Subcutaneous abdominal adipose tissue (tissue), 5 donors: ENCODE results near the gene MTCL3.
A peak's percentile ranks its signal among the peaks of the same experiment; 100 is the strongest.

Source experiments
- H3K27ac ChIP-seq: one replicate; pipeline ENCODE4 v1.7.0; 2013; ENCODE audit warnings: low read depth, mild to moderate bottlenecking, inconsistent platforms, low read length, moderate library complexity
- H3K27me3 ChIP-seq, 5 donors: one replicate each; pipeline ENCODE4 v1.7.0; 2013; ENCODE audit warnings: low read length in 5 of 5, inconsistent platforms in 1 of 5; ENCODE audit not compliant: control insufficient read depth in 5 of 5, insufficient read depth in 4 of 5
- H3K36me3 ChIP-seq, 5 donors: one replicate each; pipeline ENCODE4 v1.7.0; 2013; ENCODE audit warnings: low read length in 5 of 5; ENCODE audit not compliant: control insufficient read depth in 5 of 5, insufficient read depth in 5 of 5
- H3K4me1 ChIP-seq, 5 donors: one replicate each; pipeline ENCODE4 v1.7.0; 2013; ENCODE audit warnings: low read length in 5 of 5, mild to moderate bottlenecking in 3 of 5, moderate library complexity in 1 of 5; ENCODE audit not compliant: control insufficient read depth in 5 of 5, insufficient read depth in 5 of 5
- H3K4me3 ChIP-seq, 5 donors: one replicate each; pipeline ENCODE4 v1.7.0; 2013; ENCODE audit warnings: low read length in 5 of 5, low read depth in 1 of 5
- H3K9ac ChIP-seq, 5 donors: one replicate each; pipeline ENCODE4 v1.7.0; 2013; ENCODE audit warnings: low read length in 5 of 5, mild to moderate bottlenecking in 4 of 5, moderate library complexity in 3 of 5
- H3K9me3 ChIP-seq, 5 donors: one replicate each; pipeline ENCODE4 v1.7.0; 2013; ENCODE audit warnings: low read length in 5 of 5; ENCODE audit not compliant: control insufficient read depth in 5 of 5
- donor health status: healthy.
- donor health status: healthy.
- donor health status: healthy.
- donor health status: healthy.
- donor health status: healthy.

Gene MTCL3

DNA sequence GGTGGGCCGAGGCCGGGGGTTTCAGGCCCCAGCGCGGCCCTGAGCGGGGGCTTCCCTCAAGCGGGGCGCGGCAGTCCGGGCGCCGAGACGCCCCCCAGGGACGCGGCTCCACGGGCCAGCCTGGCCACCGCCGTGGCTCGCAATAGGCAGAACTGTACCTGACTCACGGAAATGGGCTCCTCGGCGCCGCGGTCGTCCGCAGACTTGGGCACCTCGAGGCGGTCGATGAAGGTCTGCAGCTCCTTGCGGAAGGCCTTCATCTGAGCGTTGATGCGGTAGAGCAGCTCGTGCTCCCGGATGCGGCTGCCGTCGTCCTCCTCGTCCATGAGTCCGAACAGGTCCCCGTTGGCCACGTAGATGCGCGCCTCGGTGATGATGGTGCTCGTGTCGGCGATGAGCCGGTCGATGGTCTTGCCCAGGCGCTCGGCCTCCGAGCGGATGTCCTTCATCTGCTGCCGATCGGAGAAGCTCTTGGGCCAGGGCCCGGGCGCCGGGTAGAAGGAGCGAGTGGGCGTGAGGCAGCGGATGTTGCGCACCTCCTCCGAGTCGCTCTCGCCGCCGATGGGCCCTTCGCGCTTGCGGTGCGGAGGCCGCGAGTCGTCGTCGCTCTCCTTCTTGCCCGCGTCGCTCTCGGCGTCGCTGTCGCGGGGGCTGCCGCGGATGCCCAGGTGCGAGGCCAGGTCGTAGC, 43.9 kb downstream of the MTCL3 start:
- Histone ChIP-seq H3K4me1 (peaks cover 0 to 3% (median 0%) of the 10 kb centered on the region in 5 donors), H3K36me3 (no peaks in the 10 kb centered on the region), H3K27me3 (no peaks in the 10 kb centered on the region), H3K9ac (no peak overlapping the region), H3K9me3 (peaks cover 0 to 2% (median 0%) of the 10 kb centered on the region in 5 donors), H3K4me3 (no peak overlapping the region), H3K27ac (no peak overlapping the region)

DNA sequence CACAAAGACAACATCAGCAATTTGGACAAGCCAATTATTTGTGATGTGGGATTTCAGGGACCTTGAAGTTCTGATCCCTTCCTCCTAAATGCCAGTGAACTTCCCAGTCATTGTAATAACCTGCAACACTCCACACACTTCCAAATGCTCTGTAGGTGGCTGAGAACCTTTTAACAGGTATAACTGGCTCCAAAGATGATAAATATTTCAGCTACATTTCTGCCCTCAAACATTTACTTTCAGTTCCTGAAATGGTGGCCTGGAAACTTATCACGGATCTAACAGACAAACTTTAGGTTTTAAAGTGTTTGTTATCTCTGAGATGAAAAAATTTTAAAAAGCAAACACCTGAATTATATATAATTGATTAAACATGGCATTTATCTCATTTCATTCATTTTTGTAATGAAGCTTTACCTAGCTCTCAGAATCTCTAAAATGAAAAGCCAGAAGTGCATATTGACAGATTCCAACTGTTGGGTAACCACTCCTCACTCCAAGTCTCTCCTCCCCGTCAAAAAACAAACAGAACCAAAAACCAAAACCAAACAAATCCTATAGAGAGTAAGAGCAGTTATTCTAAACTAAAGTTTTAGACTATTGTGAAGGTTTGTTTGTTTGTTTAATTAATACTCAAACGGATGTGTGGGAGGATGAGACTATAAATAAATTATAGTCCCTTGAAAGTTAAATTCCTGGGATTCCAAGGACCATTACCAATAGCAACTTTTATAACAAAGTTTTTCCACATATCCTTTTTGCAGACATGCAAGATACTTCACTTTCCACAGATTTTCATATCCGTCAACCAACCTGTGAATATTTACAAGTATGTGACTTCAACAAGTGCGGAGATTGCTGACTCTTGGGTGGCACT, 47.5 kb downstream of the MTCL3 start:
- Histone ChIP-seq H3K36me3 (no peaks in the 10 kb centered on the region), H3K9me3 (peaks cover 0 to 2% (median 0%) of the 10 kb centered on the region in 5 donors), H3K27ac (no peak overlapping the region), H3K4me3 (no peak overlapping the region), H3K4me1 (peaks cover 0 to 3% (median 0%) of the 10 kb centered on the region in 5 donors), H3K9ac (no peak overlapping the region), H3K27me3 (no peaks in the 10 kb centered on the region)

DNA sequence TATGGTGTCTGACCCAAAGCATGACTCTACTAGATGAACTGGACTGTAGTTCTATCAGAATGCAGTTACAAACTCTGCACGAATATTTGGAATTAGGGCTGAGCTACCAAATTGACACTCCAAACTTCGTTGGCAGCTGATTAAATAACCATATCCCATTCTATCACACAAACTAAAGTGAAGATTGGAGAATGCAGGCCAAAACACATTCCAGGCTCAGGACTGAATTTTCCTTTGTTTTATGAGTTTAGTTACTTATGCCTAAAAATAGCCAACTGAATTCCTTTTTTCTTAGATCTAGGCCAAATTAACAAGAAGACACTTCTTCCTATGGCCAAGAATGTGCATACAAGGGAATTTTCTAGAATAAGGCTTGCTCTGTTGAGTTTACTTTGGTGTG, 50.2 kb downstream of the MTCL3 start:
- Histone ChIP-seq H3K36me3 (no peaks in the 10 kb centered on the region), H3K9ac (no peak overlapping the region), H3K27me3 (no peaks in the 10 kb centered on the region), H3K27ac (no peak overlapping the region), H3K9me3 (no peaks in the 10 kb centered on the region), H3K4me1 (peaks cover 0 to 11% (median 3%) of the 10 kb centered on the region in 5 donors), H3K4me3 (no peak overlapping the region)

DNA sequence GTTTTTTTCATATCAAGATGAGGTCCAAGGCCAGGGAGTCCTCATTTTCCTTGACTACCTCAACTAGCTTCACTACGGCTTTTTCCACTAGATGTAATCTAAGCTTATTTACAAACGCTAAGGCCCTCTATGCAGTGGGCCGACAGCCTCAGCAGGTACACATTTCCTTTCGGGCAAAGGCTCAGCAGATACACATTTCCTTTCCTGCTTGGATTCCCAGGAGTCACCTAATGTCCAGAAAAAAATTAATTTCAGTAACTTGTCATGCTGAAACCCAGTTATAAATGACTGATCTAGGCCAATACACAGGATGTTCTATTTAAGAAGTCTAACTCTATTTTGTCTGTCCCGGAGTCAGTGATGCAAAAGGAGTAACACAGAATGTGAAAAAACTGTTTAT, 52.7 kb downstream of the MTCL3 start:
- no peaks in the 10 kb centered on the region for H3K36me3 ChIP-seq
- H3K9me3 ChIP-seq = no peaks in the 10 kb centered on the region
- no peaks in the 10 kb centered on the region for H3K27me3 ChIP-seq
- peaks cover 0 to 12% (median 4%) of the 10 kb centered on the region in 5 donors for H3K4me1 ChIP-seq
- no peak overlapping the region for H3K9ac ChIP-seq
- H3K27ac ChIP-seq = no peak overlapping the region
- no peak overlapping the region for H3K4me3 ChIP-seq

DNA sequence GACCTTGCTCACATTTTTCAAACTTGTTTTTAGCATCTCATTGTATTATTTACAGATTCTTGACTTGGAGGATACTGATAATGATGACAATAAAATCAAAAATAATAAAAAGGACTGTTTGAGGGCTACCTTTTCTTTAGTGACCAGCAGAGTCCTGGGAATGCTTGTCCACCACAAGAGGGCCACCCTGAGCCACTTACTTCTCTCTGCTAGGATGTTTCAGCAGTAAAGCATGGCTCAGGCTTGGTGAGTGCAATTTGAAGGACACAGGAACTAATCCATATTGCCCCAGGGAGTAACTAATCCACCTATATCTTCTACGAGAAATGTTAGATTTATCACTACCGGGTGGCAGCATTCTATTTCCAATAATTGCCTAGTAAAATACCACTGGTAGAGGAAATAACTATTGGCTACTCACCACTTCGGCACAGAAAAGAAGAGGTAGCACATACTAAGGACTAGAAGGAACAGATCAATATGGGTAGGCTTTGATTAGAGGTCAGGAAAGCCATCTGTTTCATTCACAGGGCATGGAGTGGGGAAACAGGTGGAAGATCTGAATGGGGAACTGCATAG, 54.2 kb downstream of the MTCL3 start:
- H3K27me3 ChIP-seq = no peaks in the 10 kb centered on the region
- no peak overlapping the region for H3K4me3 ChIP-seq
- no peak overlapping the region for H3K9ac ChIP-seq
- peak overlapping the region; percentile 79 for H3K27ac ChIP-seq
- peaks cover 0 to 12% (median 4%) of the 10 kb centered on the region in 5 donors for H3K4me1 ChIP-seq
- H3K36me3 ChIP-seq = no peaks in the 10 kb centered on the region
- H3K9me3 ChIP-seq = no peaks in the 10 kb centered on the region

DNA sequence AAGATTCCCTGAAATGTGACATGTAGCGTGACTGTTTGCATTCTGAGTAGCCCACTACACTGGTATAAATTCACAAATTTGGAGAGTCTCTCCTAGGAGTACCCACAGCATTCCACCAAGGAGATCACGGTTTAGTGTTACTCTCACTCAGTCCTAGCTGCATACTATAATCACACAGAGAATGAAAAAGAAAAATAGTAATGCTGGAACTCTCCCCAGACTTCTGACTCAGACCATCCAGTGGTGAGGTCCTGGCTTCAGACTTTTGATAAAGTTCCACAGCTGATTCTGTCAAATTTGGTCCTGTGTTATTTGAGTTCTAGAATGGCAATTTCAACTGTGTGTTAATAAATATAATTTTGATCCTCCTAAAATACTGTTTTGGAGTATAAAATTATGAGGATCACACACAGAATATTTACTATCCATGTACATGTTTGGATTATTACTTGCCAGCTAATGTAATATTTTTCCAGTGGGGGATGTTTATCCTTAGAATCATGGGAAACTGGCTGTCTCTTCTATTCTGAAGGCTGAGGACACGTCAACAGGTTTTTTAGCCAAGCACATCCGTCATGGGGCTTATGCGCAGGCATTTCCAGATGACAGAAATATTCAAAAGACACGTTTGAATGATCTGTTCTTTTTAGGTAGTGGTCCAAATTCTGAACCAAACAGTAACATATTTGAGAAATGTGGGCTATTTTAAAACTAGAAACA, 54.8 kb downstream of the MTCL3 start:
- peaks cover 0 to 18% (median 4%) of the 10 kb centered on the region in 5 donors for H3K4me1 ChIP-seq
- no peak overlapping the region for H3K4me3 ChIP-seq
- peak overlapping the region in 1 of 5 donors; percentile 1 for H3K9ac ChIP-seq
- H3K36me3 ChIP-seq = no peaks in the 10 kb centered on the region
- peak overlapping the region; percentile 79 for H3K27ac ChIP-seq
- no peaks in the 10 kb centered on the region for H3K9me3 ChIP-seq
- H3K27me3 ChIP-seq = no peaks in the 10 kb centered on the region

DNA sequence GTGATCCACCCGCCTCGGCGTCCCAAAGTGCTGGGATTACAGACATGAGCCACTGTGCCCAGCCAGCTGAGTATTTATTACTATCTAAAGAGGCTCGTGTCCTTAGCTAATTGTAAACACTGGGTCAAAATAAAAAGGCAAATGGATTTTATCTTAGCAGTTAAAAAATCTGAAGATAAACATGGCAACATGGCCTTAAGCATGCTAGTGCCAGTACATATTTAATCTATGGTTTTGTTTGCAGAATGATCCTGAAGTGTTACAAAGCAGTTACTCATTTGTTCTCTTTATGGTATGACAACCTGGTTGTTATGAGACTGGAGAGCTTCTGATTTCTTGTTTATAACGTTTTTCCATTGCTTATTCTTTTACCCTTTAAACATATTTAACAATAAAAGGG, 56.1 kb downstream of the MTCL3 start:
- H3K9me3 ChIP-seq = no peaks in the 10 kb centered on the region
- H3K27ac ChIP-seq = peak overlapping the region; percentile 79

DNA sequence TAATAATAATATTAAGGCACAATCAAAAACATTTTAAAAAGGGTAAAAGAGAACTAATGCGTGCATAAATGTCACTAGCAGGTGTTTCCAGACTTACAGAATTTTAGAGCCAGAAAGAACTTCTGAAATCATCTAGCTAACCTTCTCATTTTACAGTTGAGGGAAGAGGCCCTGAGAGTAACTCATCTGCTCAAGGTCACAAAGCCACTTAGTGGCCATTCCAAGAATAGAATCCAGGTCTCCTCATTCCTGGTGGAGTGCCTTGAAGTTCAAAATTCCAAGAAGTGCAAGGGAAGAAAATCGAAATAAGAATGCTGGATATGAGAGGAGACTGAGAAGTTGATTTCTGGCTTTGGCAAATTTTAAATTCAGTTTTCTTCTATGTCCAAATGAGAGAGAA, 56.8 kb downstream of the MTCL3 start:
- Histone ChIP-seq H3K27ac (no peak overlapping the region), H3K4me3 (no peak overlapping the region)

More for the DNA sequence above, 56.1 kb downstream of the MTCL3 start:
- no peaks in the 10 kb centered on the region for H3K36me3 ChIP-seq
- H3K4me3 ChIP-seq = no peak overlapping the region
- no peaks in the 10 kb centered on the region for H3K27me3 ChIP-seq
- no peak overlapping the region for H3K9ac ChIP-seq
- peaks cover 0 to 24% (median 10%) of the 10 kb centered on the region in 5 donors for H3K4me1 ChIP-seq

DNA sequence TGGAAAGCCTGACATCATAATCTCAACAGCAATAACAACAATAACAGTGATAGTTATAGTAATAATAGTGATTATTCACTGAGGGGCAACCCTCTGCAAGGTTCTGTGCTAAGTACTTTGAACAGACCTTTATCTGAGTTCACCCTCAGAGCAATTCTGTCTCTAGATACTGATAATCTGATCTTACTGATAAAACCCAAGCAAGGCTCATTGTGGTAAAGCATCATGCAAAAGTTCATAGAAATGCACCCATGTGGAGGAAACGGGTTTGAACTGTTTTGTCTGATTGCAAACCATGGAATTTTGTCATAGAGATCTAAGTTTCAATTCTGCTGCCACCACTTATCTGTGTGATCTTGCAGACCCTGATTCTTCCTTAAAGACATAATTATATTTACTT, 58.7 kb downstream of the MTCL3 start:
- Histone ChIP-seq H3K4me1 (peaks cover 0 to 45% (median 28%) of the 10 kb centered on the region in 5 donors), H3K9me3 (no peaks in the 10 kb centered on the region), H3K27me3 (no peaks in the 10 kb centered on the region), H3K9ac (no peak overlapping the region), H3K27ac (no peak overlapping the region), H3K36me3 (no peaks in the 10 kb centered on the region), H3K4me3 (no peak overlapping the region)

More for the DNA sequence above, 56.8 kb downstream of the MTCL3 start:
- no peaks in the 10 kb centered on the region for H3K36me3 ChIP-seq
- peaks cover 0 to 30% (median 16%) of the 10 kb centered on the region in 5 donors for H3K4me1 ChIP-seq
- no peaks in the 10 kb centered on the region for H3K27me3 ChIP-seq
- no peaks in the 10 kb centered on the region for H3K9me3 ChIP-seq
- no peak overlapping the region for H3K9ac ChIP-seq
